ENCODE data around the gene ANKFN1. TPM values are rescaled to one million over a fixed set of nuclear protein-coding genes. Genes with fewer than 3 reads are reported as not detected.
"Not testable (repeated sequence)": the region's sequence is repeated elsewhere in the genome, so short reads cannot be mapped to it uniquely, and the experiment has no call there.

ANKFN1 gene
- total RNA-seq, 2 donors from 2014 or later = 0.21 TPM; not detected in 1

DNA sequence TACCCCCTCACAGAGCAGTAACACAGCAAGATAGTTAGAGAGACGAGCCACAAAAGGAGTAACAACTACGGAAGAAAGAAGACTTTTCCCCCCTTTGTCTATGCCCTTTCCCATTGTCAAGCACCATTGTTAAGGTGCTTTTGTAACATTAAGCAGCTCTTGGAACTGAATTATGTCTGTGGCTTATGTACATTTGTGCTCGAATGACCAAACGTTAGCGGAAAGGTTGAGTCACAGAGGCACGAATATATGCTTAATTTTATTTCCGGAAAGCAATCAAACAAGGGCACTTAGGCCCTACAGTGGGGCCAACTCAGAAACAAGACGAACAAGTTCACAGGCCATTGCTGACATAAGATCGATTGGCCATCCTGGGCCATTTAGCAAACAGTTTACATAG is 109.5 kb downstream of the ANKFN1 start:
- intact Hi-C loops (cut with DNase I) = no loop called here
- DNase-seq (no peak), ATAC-seq (no peak)

DNA sequence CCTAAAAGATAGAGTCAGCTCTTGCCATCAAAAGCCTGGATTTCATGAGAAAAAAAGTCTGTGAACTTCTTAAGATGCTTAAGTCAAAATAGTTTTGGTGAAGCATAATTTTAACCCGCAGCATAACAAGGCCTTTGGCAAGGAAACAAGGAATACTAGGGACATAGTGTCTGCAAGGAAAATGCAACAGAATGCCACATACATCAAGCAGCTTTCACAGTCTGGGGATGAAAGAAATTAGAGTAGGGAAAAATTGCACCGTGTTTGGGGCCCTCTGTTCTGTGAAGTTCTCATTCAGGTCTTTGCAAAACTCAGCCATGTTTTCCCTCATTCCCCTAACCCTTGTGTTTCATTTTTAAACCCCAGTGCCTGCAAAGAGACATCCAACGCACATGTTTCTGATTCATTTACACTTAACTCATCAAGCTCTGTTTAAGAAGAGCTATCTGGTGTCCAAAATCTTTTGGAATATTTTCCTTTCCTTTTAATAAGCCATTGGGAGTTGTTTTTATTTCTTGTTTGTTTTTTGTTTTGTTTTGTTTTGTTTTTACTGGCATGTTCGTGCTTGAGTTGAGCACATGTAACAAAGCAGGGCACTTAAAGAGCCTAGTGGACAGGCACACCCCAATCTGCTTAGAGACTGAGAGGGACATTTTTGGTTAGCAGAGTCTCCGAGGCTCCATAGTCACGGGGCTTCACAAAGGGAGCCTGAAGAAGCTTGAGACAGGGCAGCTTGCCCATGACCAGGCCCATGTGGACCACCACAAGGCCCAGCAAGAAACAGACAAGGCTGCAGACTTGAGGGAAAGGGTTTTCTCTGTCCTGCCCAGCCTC is 116.5 kb downstream of the ANKFN1 start:
- ATAC-seq (no peak), DNase-seq (no peak)
- intact Hi-C loops (cut with DNase I) = no loop called here

DNA sequence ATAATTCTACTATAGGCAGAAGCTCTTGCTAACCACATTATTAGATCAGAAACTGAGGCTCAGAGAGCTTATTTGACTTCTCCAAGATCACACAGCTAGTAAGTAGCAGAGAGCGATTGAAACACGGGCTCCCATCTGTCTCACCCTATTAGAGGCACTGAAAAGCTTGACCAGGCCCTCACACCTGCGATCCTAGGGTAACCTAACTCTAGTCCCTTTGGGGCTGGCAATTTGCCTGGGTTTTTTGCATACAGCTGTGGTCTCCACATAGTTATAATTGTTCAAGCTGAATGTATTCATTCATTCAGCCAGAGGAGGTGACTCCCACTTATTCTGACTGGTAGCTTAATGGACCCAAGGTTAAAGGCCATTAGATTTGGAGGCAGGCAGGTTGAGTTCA is 121.2 kb downstream of the ANKFN1 start:
- no peak for DNase-seq
- intact Hi-C loops (cut with DNase I) = no loop called here
- ATAC-seq = no peak

DNA sequence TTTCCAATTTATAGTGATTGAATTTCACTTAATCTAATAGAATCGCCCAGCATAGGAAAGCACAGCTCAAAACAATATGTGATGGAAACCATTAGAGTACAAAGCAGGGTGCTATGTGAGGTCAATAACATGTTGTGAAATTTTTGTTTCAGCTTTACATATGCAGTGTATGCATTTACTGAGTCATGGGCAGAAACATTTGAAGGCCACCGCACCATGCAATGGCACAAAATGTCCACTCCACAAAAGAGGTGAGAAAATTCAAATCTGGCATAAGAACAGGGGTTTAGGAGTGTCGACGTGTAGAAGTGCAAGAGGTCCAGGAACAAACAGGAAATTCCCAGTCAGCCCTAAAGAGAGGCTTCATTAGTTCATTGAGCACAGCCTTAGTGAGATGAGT is 131.2 kb downstream of the ANKFN1 start:
- intact Hi-C loops (cut with DNase I) = no loop called here
- DNase-seq = no peak
- no peak for ATAC-seq

GRCh38 chr17:56288786-56289185 is 135.5 kb downstream of the ANKFN1 start:
- ATAC-seq; DNase-seq; intact Hi-C loops (cut with DNase I): not testable (repeated sequence)

DNA sequence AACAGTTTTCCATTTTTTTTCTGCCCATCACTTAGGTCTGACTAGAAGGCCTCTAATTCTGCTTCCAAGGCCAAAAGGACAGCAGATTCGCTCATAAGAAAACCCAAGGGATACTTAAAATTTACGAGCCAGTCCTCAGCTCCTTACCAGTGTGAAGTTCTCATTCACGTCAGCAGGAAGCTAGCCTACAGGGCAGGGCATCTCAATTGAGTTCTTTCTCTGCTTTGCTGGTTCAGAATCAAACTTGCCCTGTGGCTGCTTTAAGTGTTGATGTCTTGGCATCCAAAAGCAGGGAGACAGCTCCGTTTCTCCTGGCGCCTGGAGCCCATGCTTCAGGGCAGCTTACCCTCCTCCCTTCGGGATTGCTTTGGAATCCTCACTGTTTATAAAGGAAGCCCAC is 136.0 kb downstream of the ANKFN1 start:
- no peak for DNase-seq
- intact Hi-C loops (cut with DNase I) = no loop called here
- ATAC-seq = no peak

DNA sequence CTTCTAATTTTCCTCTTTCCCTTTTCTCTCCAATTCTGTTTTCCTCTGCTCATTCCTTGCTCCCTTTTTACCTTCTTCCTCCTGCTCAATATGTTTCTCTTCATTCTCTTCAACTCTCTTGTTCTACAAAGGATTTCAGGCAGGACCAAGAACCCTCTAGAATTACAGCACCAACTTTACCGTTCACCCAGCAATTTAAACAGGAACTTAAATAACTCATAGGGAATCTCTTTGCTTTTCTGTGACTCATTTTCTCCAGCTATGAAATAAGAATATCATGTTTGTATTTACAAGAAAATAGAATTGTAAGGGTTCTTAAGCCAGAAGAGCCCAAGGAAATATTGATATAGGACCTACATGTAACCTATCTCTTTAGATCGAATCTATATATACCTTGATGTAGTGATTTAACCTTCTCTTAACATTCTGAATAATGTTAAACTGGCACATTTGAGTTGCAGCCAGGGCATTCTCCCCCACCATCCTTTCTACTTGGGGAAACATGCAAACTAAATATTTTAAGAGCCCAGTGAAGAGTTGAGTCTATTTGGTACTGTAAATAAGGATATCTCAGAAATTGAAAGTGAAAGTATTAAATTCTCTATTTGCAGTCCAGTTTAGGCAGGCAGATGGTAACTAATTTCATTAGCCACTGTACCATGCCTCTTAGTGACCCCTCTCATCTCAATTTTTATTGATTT is 137.0 kb downstream of the ANKFN1 start:
- DNase-seq = no peak
- no peak for ATAC-seq
- intact Hi-C loops (cut with DNase I) = no loop called here

DNA sequence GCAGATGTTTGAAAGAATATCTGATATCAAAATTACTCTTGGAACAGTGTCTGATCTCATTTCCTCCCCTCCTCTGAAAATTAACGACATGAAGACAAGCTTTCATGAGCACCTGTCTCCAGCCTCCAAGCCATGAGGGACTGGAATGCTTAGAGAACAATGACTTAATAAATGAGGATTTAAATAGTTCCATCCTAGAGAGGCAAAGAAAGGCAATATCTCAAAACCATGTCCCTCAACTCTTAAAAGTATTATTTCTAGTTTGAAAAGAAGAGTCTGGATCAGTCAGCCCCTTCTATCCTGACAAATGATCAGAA is 137.5 kb downstream of the ANKFN1 start:
- intact Hi-C loops (cut with DNase I) = no loop called here
- no peak for ATAC-seq
- no peak for DNase-seq

GRCh38 chr17:56291226-56291805 is 138.0 kb downstream of the ANKFN1 start:
- intact Hi-C loops (cut with DNase I) = no loop called here
- no peak for DNase-seq
- no peak for ATAC-seq

DNA sequence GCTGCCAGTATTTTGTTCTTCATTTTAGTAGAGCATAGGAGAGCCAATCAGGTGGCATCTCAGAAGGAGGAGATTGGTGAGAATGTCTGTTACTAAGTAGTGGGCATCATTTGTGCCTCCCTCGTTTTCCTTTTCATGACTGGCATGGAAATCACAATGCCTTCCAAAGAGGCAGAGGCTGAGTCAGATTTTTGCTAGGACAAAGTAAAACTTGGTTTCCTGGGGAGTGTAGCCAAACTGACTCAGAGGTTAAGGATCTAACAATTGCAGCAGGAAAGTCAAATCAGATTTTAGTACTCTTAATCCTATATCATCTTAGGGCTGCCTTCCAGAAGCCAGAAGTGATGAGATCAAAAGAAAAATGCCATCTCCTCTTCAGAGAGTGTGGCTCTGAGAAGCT is 138.7 kb downstream of the ANKFN1 start:
- ATAC-seq = no peak
- intact Hi-C loops (cut with DNase I) = no loop called here
- no peak for DNase-seq

DNA sequence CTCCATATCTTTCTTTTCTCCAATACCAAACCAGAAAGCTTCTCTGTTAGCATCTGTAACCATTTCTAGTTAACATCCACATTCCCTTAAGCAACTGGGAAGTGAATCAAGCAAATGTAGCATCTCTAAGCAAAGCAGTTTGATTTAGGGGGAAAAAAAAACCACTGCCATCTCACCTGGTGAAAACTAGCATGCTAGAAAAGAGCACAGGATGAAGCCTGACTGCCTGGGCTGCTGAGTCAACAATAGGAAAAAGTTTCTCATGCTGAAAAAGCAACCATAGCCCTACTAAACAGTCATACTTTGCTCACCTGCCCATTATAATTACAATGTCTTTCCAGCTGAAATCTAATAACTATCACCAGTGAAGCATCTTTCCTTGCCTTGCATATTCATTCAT is 139.3 kb downstream of the ANKFN1 start:
- DNase-seq = no peak
- intact Hi-C loops (cut with DNase I) = no loop called here
- ATAC-seq = no peak

- DNase-seq = no peak
- intact Hi-C loops (cut with DNase I) = no loop called here
- no peak for ATAC-seq
Observed at GRCh38 chr17:56297184-56297583, 143.9 kb downstream of the ANKFN1 start.

GRCh38 chr17:56298846-56299245 is 145.6 kb downstream of the ANKFN1 start:
- DNase-seq (no peak), ATAC-seq (no peak)
- intact Hi-C loops (cut with DNase I) = no loop called here

GRCh38 chr17:56300144-56300543 is 146.9 kb downstream of the ANKFN1 start:
- DNase-seq = no peak
- intact Hi-C loops (cut with DNase I) = no loop called here
- no peak for ATAC-seq

- intact Hi-C loops (cut with DNase I) = no loop called here
- DNase-seq (no peak), ATAC-seq (no peak)
Observed at GRCh38 chr17:56305007-56305406, 151.7 kb downstream of the ANKFN1 start.

GRCh38 chr17:56309897-56310296 is 156.6 kb downstream of the ANKFN1 start:
- no peak for ATAC-seq
- intact Hi-C loops (cut with DNase I) = loop anchor here in 1 of 2 donors (10.0 kb wide), 1 partner anchor 465 kb away; no protein-coding TSS in a partner anchor
- no peak for DNase-seq

- intact Hi-C loops (cut with DNase I) = loop anchor here in 1 of 2 donors (10.0 kb wide), 1 partner anchor 466 kb away; no protein-coding TSS in a partner anchor
- DNase-seq (no peak), ATAC-seq (no peak)
Observed at GRCh38 chr17:56310782-56311181, 157.5 kb downstream of the ANKFN1 start.

DNA sequence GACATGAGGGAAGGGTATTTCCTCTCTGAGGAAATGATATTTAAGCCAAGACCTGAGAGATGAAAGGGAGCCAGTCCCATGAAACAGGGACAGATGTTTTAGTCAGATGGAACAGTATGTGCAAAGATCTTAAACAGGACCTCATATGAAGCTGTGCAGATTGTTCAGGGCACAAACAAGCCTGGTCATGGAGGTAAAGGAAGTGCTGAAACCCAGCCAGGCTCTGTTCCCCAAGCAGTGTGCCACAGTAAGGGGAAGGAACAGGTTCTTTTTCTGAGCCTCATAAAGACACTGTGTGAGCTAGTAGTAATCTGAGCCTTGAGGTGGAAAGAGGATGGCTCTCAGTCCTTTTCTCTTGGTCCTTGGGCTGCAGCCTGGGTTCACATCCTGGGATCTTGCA is 159.9 kb downstream of the ANKFN1 start:
- DNase-seq (no peak), ATAC-seq (no peak)
- intact Hi-C loops (cut with DNase I) = loop anchor here in 1 of 2 donors (10.0 kb wide), 1 partner anchor 468 kb away; no protein-coding TSS in a partner anchor

DNA sequence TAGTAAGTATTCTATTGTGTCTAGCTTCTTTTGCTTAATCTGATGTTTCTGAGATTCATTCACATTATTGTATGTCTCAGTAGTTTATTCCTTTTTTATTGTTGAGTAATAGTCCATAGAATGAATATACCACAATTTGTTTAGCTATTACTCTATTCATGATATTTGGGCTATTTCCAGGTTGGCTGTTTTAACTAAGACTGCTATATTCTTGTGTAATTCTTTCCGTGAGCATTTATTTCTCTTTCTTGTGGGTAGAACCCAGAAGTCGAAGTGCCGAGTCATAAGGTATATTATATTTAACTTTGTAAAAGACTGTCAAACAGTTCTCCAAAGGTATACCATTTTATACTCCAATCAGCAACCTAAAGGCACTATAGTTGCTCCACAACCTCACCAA is 160.8 kb downstream of the ANKFN1 start:
- DNase-seq = no peak
- intact Hi-C loops (cut with DNase I) = loop anchor here in 1 of 2 donors (10.0 kb wide), 1 partner anchor 469 kb away; no protein-coding TSS in a partner anchor
- ATAC-seq = no peak

DNA sequence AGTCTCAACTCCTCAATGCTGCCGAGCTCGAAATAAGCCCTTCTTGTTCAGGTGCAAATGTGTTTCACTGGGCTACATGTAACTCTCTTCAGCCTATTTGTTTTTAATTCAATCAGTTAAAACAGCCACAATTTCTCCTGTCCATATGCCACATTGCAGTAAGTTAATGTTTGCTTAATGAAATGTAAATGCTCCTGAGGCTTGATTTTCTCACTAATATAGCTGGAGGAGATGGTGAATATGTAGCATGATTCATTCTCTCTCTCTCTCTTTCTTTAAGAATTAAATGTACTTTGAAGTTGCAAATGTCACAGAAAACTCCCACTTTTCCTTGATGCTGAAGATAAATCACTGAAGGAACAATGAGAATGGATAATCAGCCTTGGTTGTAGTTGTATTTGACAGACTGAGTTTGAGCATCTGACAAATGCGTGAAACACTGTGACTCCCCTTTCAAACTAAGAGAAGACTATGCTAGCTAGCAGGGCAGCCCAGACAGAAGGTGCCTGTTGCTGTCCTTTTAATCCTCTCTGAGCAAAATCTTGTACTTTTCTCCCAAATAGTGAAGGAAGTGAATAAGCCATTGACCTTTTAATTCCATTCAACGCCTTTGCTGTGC is 161.8 kb downstream of the ANKFN1 start:
- DNase-seq (no peak), ATAC-seq (no peak)
- intact Hi-C loops (cut with DNase I) = loop anchor here in 1 of 2 donors (10.0 kb wide), 1 partner anchor 470 kb away; no protein-coding TSS in a partner anchor
